ENCODE data around the gene CDKAL1.

CDKAL1 gene

DNA sequence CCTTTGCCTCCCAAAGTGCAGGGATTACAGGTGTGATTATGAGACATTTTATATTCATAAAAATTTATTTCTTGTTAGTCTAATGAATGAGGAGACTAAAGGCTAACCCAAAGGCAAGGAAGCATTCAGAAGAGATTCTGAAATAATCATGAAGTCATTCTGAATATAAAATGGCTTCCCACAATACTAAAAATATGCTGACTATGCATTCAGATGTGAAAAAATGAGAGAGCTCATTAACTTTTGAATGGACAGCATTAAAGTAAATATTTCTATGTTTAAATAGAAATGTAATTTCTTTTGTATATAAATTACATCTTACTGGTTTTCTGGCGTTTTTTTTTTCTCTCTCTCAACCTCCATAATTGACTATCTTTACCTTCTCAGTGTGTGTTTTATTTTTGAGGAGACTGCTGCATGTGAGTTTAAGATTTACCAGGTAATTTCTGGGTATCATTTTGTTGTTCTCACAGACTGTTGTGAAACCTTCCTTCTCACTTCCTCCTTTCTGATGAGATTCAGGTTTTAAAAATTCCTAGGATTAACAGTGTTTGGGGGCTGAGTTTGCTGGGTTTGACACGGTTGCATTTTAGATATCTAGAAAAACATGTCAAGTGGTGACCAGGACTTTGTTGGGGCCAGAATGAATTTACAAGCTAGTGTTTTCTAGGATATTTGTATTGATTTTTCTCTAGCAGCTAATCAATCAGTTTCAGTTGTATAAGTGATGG lies 316.6 kb downstream of the CDKAL1 start:
- DNase-seq, result no peak

DNA sequence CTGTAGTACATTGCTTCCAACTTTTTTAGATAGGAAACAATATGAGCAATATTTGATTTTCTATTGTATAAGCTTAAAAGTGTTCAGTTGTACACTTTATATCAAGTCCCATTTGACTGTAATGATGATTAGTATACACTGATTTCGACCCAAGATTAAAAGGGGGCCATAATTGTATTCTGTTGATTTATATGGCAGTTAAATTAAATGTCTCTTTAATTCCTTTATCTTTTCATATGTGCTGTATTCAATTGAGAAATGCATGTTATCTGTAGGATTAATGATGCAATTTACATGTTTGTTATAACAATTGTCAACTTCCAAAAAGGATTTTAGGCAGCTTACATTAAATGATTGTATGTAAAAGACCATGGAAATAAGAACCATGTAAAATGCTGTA lies 317.5 kb downstream of the CDKAL1 start:
- DNase-seq, result no peak

GRCh38 chr6:20853828-20854227 lies 319.6 kb downstream of the CDKAL1 start:
- DNase-seq, result no peak

DNA sequence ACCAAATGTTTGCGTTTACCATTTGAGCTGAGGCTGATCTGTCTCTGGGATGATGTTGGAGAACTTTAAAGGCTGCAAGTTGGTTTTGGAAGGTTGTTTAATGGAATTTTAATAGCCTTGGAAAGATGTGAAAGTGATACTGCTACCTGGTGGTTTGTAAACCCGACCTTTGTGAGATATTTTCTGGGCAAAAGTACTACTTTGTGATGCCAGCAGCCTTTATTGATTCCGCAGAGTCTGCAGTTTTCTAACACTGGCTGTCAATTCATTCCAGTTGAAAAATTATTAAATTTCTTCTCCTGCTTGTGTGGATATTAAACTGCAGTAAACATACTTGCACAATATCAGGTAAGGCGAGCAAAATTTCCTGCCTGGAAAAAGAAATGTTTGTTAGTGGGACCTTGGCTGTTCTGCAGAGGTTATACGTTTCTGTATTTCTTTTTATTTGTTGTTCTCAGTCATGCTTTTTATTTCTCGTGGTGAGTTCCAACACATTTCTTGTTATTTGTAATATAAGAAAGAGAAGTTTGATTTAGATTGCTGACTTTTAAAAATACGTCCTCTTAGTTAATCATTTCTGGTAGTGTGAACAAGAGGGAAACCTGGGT lies 322.5 kb downstream of the CDKAL1 start:
- DNase-seq, result no peak

- no peak for DNase-seq
Measured at GRCh38 chr6:20861481-20861880, 327.2 kb downstream of the CDKAL1 start.

DNA sequence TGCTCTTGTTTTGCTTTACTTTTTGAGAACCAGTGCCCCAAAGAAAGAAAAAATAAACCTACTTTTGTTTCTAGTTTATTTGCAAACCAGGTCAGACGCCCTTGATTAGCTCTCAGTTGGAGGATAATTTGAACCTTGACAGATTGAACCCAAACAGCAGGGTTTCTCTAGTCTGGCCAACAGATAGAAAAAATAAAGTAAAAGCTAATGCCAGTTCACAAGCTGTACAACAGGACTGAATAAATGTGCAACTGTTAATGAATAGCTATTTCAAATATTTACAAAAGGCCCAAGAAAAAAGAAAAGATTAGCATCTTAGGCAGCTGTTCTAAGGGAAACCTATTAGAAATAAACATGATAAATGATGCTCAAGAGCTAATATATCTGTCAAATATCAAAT lies 331.8 kb downstream of the CDKAL1 start:
- no peak for DNase-seq

DNA sequence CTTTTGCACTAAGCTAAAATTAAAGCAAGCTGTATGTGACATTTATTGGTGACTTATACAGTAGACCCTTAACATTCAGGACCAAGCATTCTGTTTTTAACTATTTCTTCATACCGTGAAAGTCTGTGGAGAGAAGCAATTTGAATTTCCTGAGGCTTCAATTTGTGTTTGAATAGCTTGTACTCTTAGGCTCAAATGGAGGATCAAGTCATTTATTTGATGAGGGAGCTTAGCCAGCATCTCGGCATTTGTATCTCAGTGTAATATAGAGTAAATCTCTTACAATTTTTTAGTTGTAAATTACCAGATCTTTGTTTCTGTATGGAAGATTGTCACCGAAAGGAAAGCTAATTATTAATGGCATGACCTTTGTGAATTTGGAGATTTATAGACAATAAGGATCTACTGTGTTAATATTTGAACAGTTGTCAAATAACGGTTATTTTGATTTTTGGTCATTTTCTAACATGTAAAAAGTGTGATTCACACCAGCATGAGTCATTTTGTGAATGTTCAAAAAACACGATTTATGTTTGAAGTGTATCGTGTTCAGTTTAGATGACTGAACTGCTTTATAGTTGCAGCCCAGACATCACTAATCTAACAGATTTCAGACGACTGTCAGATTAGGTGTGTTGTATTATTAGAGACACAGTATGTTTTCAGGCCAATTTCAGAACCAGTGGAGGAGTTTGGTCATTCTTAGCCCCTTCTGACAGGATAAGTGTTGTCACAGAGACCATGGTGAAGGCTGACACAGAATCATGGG lies 332.9 kb downstream of the CDKAL1 start:
- no peak for DNase-seq

- DNase-seq, result no peak
Measured at GRCh38 chr6:20868397-20869096, 334.3 kb downstream of the CDKAL1 start.

GRCh38 chr6:20870021-20870420 lies 335.8 kb downstream of the CDKAL1 start:
- no peak for DNase-seq

GRCh38 chr6:20870493-20870892 lies 336.2 kb downstream of the CDKAL1 start:
- no peak for DNase-seq

DNA sequence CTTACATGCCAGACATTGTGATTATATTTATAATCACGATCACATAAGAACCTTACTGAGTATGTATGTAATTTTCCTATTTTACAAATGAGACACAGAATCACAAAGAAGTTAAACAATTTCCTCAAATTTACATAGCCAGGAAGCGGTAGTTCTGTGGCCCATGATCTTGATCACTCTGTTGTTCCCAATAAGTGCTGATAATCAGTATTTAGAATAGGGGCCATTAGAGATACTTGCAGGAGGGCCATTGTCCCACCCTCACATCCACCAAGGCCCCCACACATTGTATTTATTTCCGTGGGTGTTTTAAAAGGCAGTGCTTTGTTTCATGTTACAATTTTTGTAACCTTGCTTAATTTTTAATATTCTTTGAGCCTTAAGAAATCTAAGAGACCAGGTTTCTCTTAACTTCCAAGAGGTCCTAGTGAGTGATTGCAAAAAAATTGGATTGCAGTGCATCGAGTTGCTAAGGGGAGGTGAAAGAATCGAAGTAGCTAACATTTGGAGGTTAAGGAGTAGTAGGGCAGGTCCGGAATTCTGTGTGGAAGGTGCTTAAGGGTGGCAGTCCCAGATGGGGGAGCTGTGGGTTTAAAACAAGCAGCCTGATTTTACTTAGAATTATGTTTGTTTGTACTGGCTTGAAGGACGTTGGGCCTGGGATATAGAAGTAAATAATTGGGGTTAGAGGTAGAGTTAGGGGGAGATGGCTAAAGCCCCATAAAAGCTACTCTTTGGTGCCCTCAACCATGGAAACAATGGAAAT lies 339.4 kb downstream of the CDKAL1 start:
- no peak for DNase-seq

DNA sequence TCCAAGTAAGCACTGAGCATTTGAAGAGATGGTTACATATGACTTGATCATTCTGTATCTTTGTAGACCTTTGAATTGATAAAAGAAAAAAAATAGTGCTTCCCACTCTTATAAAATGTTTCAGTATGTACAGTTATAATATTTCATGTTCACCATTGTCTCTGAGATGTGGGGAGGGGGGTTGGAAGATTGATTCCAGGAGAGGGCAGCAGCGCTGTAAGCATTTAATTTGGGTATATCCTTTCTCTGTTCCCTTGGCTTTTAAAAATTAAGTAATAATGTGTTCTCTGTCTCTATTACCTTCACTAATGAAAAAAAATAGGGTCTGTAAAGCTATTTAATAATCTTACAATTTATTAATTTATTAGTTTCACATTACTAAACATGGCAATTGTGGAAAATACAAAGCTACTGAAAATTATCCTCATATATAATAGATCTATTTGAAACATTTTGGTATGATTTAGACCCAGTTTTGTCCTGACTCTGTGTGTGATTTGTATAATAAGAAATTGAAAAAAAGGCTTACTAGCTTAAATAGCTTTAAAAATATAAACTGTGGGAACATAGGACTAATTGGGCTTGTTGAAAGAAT lies 341.2 kb downstream of the CDKAL1 start:
- DNase-seq, result no peak

GRCh38 chr6:20876036-20876435 lies 341.8 kb downstream of the CDKAL1 start:
- DNase-seq, result no peak

DNA sequence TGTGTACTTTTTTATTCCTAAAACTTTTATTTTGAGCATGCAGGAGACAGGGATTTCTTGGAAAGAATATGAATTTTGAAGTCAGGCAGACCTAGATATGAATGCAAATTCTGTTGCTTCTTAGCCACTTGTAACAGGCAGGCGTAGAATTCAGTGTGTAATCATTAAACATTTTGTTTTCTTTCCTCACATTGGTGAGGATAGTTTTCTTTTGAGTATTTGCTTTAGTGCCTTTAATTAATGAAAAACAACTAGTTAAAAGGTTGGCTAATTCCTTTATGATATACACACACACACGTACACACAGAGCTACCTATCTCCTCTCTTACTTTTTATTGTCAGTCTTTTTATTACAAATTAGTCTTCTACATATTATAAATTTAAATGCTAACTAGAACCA lies 342.3 kb downstream of the CDKAL1 start:
- DNase-seq, result no peak

- no peak for DNase-seq
Measured at GRCh38 chr6:20877008-20877937, 343.0 kb downstream of the CDKAL1 start.

- DNase-seq, result no peak
Measured at GRCh38 chr6:20879121-20879520, 344.9 kb downstream of the CDKAL1 start.

DNA sequence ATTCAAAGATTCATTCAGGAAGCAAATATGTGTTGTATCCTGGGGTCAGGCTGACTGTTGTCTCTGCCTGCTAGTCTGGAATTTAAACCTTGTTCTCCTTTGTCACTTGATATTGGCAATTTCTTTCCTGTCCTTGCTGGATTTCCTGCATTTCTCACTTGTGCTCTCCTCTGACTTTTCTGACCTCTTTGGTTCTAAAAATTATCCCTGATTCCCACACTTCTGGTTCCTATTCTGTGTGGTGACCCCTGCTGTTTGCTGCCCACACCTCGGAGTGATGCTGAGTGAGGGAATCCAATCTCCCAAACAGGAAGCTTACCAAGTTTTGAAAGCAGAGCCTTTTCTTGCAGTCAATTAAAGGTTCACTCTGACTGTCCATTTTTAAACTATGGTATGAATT lies 345.3 kb downstream of the CDKAL1 start:
- no peak for DNase-seq

GRCh38 chr6:20881365-20881764 lies 347.1 kb downstream of the CDKAL1 start:
- DNase-seq, result no peak

DNA sequence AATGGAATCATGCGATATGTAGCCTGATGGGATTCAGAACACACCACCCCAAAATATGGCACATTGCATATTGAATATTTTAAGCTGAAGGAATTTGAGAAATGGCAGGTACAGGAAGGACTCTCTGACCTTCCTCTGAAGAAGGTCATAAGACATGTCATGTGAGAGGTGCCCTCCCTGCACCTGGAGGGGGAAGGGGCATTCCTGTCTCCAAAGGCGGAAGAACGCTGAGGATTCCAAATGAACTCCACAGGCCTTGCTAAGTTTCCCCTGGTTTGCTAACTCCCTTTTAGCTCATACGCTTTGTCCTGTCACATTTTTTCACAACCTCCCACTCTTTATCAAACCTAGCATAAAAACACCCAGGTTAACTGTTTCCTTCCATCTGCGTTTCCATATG lies 347.8 kb downstream of the CDKAL1 start:
- no peak for DNase-seq

DNA sequence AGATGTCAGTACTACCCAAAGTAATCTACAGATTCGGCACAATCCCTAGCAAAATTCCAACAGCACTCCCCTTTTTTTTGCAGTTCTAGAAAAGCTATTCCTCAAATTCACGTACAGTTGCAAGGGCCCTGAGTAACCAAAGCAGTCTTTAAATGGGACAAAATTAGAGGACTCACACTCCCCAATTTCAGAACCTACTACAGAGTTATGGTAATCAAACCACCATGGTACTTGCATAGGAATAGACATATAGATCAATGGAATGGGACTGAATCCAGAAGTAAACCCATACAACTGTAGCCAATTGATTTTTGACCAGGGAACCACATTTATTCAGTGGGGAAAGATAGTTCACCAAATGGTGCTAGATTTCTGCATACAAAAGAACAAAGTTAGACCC lies 350.8 kb downstream of the CDKAL1 start:
- no peak for DNase-seq

- no peak for DNase-seq
Measured at GRCh38 chr6:20891161-20891560, 356.9 kb downstream of the CDKAL1 start.

All from activated CD4-positive, alpha-beta T cell treated with anti-CD3 and anti-CD28 coated beads, Interleukin-2, amount 50 U/mL, for 1 hour (primary cell).